ENCODE data around the gene KRT27.
"Not testable (repeated sequence)": the region's sequence is repeated elsewhere in the genome, so short reads cannot be mapped to it uniquely, and the experiment has no call there.

KRT27 gene

GRCh38 chr17:40760105-40761016 lies 22.0 kb downstream of the KRT27 start:
- H3K9me3 Mint-ChIP-seq = peaks cover 71% of the 10 kb centered on the region
- H3K27ac Mint-ChIP-seq = no peak overlapping the region
- H3K4me1 Mint-ChIP-seq (ENCODE audit: low read depth) = no peaks in the 10 kb centered on the region
- no peaks in the 10 kb centered on the region for H3K36me3 Mint-ChIP-seq (ENCODE audit: low read depth)
- intact Hi-C loops (cut with micrococcal nuclease) = no loop called here
- H3K4me3 Mint-ChIP-seq = no peak overlapping the region
- H3K27me3 Mint-ChIP-seq = peaks cover 20% of the 10 kb centered on the region

GRCh38 chr17:40755231-40755630 lies 27.1 kb downstream of the KRT27 start, which contains the start of gene KRT25:
Gene KRT25, minus strand, starts transcription at chr17:40755331. Its CDS starts 60 bp downstream, at chr17:40755271.
- H3K4me3 Mint-ChIP-seq = no peak within 1 kb of the TSS

GRCh38 chr17:40753804-40754203 lies 28.5 kb downstream of the KRT27 start:
- H3K27ac Mint-ChIP-seq = no peak overlapping the region
- no peak overlapping the region for H3K4me3 Mint-ChIP-seq
- H3K36me3 Mint-ChIP-seq (ENCODE audit: low read depth) = no peaks in the 10 kb centered on the region
- H3K4me1 Mint-ChIP-seq (ENCODE audit: low read depth) = no peaks in the 10 kb centered on the region
- peaks cover 12% of the 10 kb centered on the region for H3K9me3 Mint-ChIP-seq
- intact Hi-C loops (cut with micrococcal nuclease) = no loop called here
- H3K27me3 Mint-ChIP-seq = peaks cover 26% of the 10 kb centered on the region

More at GRCh38 chr17:40755231-40755630, 27.1 kb downstream of the KRT27 start, which contains the start of gene KRT25:
- Mint-ChIP-seq H3K27ac (no peak within 1 kb of the TSS), H3K27me3 (peaks cover 25% of the 10 kb centered on the region), H3K9me3 (peaks cover 27% of the 10 kb centered on the region), H3K36me3 (ENCODE audit: low read depth) (no peaks in the 10 kb centered on the region), H3K4me1 (ENCODE audit: low read depth) (no peaks in the 10 kb centered on the region)
- intact Hi-C loops (cut with micrococcal nuclease) = no loop called here

- Mint-ChIP-seq H3K27me3 (peaks cover 24% of the 10 kb centered on the region), H3K36me3 (ENCODE audit: low read depth) (no peaks in the 10 kb centered on the region)
Observed at GRCh38 chr17:40751065-40751464, 31.3 kb downstream of the KRT27 start.

GRCh38 chr17:40750391-40750790 lies 32.0 kb downstream of the KRT27 start:
- no peak overlapping the region for H3K27ac Mint-ChIP-seq
- no peaks in the 10 kb centered on the region for H3K4me1 Mint-ChIP-seq (ENCODE audit: low read depth)
- intact Hi-C loops (cut with micrococcal nuclease) = no loop called here
- no peak overlapping the region for H3K4me3 Mint-ChIP-seq
- H3K9me3 Mint-ChIP-seq = no peaks in the 10 kb centered on the region
- peaks cover 26% of the 10 kb centered on the region for H3K27me3 Mint-ChIP-seq
- H3K36me3 Mint-ChIP-seq (ENCODE audit: low read depth) = no peaks in the 10 kb centered on the region

More at GRCh38 chr17:40751065-40751464, 31.3 kb downstream of the KRT27 start:
- H3K4me1 Mint-ChIP-seq (ENCODE audit: low read depth) = no peaks in the 10 kb centered on the region
- no peaks in the 10 kb centered on the region for H3K9me3 Mint-ChIP-seq
- H3K4me3 Mint-ChIP-seq = no peak overlapping the region
- H3K27ac Mint-ChIP-seq = no peak overlapping the region
- intact Hi-C loops (cut with micrococcal nuclease) = no loop called here

GRCh38 chr17:40748666-40749065 lies 33.7 kb downstream of the KRT27 start:
- intact Hi-C loops (cut with micrococcal nuclease); H3K4me3 Mint-ChIP-seq; H3K9me3 Mint-ChIP-seq; H3K27ac Mint-ChIP-seq; H3K36me3 Mint-ChIP-seq (ENCODE audit: low read depth); H3K4me1 Mint-ChIP-seq (ENCODE audit: low read depth): not testable (repeated sequence)
- peaks cover 30% of the 10 kb centered on the region for H3K27me3 Mint-ChIP-seq

- Mint-ChIP-seq H3K36me3 (ENCODE audit: low read depth) (no peaks in the 10 kb centered on the region), H3K4me3 (no peak overlapping the region), H3K9me3 (peaks cover 9% of the 10 kb centered on the region), H3K4me1 (ENCODE audit: low read depth) (no peaks in the 10 kb centered on the region), H3K27ac (no peak overlapping the region), H3K27me3 (peaks cover 19% of the 10 kb centered on the region)
- intact Hi-C loops (cut with micrococcal nuclease) = no loop called here
Observed at GRCh38 chr17:40738553-40738952, 43.8 kb downstream of the KRT27 start.

GRCh38 chr17:40735016-40735415 lies 47.3 kb downstream of the KRT27 start:
- Mint-ChIP-seq H3K27ac (no peak overlapping the region), H3K4me1 (ENCODE audit: low read depth) (no peaks in the 10 kb centered on the region), H3K9me3 (no peaks in the 10 kb centered on the region), H3K36me3 (ENCODE audit: low read depth) (no peaks in the 10 kb centered on the region), H3K27me3 (peaks cover 26% of the 10 kb centered on the region), H3K4me3 (no peak overlapping the region)
- intact Hi-C loops (cut with micrococcal nuclease) = no loop called here

- intact Hi-C loops (cut with micrococcal nuclease) = no loop called here
- H3K27ac Mint-ChIP-seq = no peak overlapping the region
Observed at GRCh38 chr17:40734018-40734417, 48.3 kb downstream of the KRT27 start.

GRCh38 chr17:40730970-40731369 lies 51.4 kb downstream of the KRT27 start:
- H3K9me3 Mint-ChIP-seq = no peaks in the 10 kb centered on the region
- H3K36me3 Mint-ChIP-seq (ENCODE audit: low read depth) = no peaks in the 10 kb centered on the region
- no peak overlapping the region for H3K27ac Mint-ChIP-seq
- intact Hi-C loops (cut with micrococcal nuclease) = no loop called here
- H3K4me1 Mint-ChIP-seq (ENCODE audit: low read depth) = no peaks in the 10 kb centered on the region
- H3K4me3 Mint-ChIP-seq = no peak overlapping the region
- H3K27me3 Mint-ChIP-seq = peaks cover 19% of the 10 kb centered on the region

More at GRCh38 chr17:40734018-40734417, 48.3 kb downstream of the KRT27 start:
- Mint-ChIP-seq H3K36me3 (ENCODE audit: low read depth) (no peaks in the 10 kb centered on the region), H3K4me1 (ENCODE audit: low read depth) (no peaks in the 10 kb centered on the region), H3K9me3 (no peaks in the 10 kb centered on the region), H3K4me3 (no peak overlapping the region), H3K27me3 (peaks cover 25% of the 10 kb centered on the region)

GRCh38 chr17:40727447-40728231 lies 54.7 kb downstream of the KRT27 start:
- Mint-ChIP-seq H3K9me3 (no peaks in the 10 kb centered on the region), H3K36me3 (ENCODE audit: low read depth) (no peaks in the 10 kb centered on the region), H3K4me1 (ENCODE audit: low read depth) (no peaks in the 10 kb centered on the region), H3K27ac (no peak overlapping the region), H3K4me3 (no peak overlapping the region), H3K27me3 (peaks cover 27% of the 10 kb centered on the region)
- intact Hi-C loops (cut with micrococcal nuclease) = no loop called here

- H3K27ac Mint-ChIP-seq = no peak overlapping the region
- H3K9me3 Mint-ChIP-seq = no peaks in the 10 kb centered on the region
- H3K36me3 Mint-ChIP-seq (ENCODE audit: low read depth) = no peaks in the 10 kb centered on the region
- intact Hi-C loops (cut with micrococcal nuclease) = no loop called here
- H3K4me1 Mint-ChIP-seq (ENCODE audit: low read depth) = no peaks in the 10 kb centered on the region
- H3K4me3 Mint-ChIP-seq = no peak overlapping the region
- peaks cover 32% of the 10 kb centered on the region for H3K27me3 Mint-ChIP-seq
Observed at GRCh38 chr17:40726919-40727318, 55.4 kb downstream of the KRT27 start.

All from dendritic cell treated with granulocyte-macrophage colony-stimulating factor and Interleukin-4, amounts not matched to agents 40 ng/mL and 50 ng/mL, for 4 days (primary cell).